Activated CD4-positive, alpha-beta T cell treated with anti-CD3 and anti-CD28 coated beads, Interleukin-2, amount 50 U/mL, for 24 hours (primary cell): ENCODE measurements around the gene PRIM2.
"Not testable (repeated sequence)": the region's sequence is repeated elsewhere in the genome, so short reads cannot be mapped to it uniquely, and the experiment has no call there.

Experiments used
- DNase-seq, 2 donors: peaks; one replicate each; pipeline ENCODE4 v3.0.0-alpha.2; 2020; ENCODE audit warnings: low read depth in 1 of 2, low spot score in 1 of 2

PRIM2 gene

DNA sequence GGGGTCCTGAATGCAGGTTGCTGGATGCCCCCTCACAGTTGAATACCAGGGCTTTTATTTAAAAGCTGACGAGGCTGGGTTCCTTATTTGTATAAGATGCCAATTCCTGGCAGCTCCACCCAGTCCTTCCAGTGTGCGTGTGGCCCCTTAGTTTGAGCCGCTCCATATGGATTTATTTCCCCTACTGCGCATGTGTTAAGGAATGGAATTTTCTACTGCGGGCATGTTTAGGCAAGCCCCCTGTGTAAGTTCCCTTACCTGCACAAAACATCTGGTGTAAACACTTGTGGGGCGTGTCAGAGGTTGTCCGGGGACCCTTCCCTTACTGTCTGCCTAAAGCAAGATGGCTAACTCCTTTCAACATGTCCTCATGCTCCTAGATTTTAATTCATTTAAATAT, 174.4 kb downstream of the PRIM2 start:
- not testable (repeated sequence) for DNase-seq

DNA sequence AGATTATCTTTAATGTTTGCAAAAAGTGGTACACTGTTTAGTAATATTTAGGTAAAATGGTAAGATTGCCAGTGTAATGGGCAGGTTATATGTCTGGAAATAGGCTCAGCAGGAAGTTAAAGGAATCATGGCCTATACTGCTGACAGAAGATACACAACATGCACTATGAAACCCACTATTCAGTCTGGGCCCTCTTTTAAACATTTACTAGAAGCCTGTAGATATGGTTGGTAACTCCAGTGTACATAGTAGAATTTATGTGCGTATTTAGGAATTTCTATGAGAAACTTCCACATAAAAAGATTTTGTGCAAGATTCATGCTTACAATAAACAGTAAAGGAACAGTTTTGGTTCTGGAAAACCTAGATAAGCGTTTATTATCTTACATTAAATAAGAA, 178.8 kb downstream of the PRIM2 start:
- not testable (repeated sequence) for DNase-seq

DNA sequence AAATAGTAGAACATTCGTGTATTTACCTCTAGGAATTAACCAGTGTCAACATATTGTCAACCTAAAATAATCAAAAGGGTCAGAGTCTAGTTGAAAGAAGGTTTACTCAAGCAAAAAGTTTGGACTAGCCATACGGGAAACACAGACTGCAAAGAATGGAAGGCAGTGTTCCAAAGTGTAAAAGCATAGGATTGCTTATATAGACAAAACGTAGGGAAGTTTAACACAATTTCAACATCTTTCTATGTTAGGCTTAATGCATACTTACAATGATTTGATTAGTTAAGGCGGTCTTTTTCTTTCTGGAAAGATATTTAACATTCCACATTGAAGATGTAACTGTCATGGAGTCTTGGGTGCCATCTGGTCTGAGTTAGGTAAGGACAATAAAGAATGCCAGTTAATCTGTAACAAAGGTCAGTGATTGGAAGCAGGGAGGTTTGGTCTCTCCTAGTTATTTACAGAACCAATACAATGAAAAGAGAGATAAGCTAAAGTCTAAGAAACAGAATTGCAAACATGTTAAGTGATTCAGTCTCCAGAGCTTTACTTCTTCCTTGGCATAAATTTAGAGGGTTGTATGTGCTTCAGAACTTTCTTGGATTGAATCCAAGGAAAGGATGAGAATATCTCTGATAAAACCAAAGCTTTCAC, 183.1 kb downstream of the PRIM2 start:
- not testable (repeated sequence) for DNase-seq

DNA sequence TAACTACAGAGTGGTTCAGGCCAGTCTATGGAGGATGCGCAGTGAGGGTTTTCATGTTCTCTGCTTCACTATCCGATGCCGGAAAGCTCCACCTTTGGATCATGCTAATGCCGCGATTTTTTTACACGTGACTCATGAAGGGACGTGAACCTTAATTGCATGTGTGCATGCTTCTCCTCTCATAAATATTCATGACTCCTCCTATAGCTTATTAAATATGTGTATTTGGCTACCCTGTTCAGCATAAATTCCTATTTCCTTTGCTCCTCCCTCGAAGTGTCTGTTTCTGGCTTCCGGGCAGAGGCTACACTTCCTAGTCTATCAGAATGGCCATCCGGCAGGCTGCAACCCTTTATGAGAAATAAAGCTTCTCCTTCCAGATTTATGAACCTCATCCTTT, 185.0 kb downstream of the PRIM2 start:
- DNase-seq: not testable (repeated sequence)

DNA sequence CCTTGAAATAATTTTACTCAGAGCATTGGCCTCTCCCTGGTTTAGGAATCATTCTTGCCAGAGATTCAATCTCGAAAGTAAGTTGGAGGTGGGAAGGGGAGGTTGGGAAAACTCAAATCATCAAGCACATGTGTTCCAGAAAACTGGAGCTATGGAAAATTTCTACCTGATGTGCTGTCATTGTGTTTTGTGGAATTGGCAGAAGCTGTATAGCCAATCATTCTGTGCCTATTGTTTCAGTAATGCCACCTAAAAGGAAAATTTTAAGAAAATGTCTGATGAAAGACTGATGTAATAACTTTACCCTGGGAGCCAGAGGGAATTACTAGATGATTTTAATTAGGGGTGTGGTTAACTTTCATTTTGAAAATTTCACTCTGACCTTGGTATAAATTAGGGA, 187.8 kb downstream of the PRIM2 start:
- not testable (repeated sequence) for DNase-seq

DNA sequence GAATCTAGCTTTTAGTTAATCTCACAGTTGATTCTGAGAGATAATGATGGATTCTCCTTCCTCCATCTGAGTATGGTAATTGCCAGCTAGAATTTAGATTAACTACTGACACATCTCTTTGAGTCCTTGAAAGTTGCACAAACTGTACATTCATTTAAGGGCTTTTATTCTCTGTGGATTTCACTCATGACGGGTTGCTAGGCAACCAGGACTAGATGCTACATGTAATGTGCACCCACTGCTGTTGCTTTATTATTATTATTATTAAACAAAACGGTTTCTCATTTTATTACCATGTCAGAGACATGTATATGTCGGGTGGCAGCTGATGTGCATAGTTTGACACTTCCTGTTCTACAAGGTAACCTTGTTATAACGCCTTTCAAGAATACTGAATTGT, 193.0 kb downstream of the PRIM2 start:
- DNase-seq: not testable (repeated sequence)

DNA sequence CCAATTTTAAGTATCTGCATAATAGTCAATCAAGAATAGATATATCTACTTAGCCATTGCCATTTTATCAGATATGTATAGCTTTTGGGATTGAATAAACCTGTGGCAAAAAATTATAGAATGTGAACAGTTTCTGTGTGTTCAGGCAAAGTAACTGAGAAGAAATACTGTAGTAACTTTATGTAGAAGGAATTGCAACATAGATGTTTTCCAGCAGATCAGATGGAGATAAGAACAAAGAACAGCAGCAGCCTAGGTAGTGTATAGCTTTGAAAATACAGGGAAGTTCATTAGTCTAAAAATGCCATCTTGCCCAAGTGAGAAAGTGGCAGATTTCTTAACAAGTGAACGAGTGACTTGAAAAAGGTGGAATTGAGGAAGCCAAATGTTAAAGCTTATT, 197.7 kb downstream of the PRIM2 start:
- not testable (repeated sequence) for DNase-seq

DNA sequence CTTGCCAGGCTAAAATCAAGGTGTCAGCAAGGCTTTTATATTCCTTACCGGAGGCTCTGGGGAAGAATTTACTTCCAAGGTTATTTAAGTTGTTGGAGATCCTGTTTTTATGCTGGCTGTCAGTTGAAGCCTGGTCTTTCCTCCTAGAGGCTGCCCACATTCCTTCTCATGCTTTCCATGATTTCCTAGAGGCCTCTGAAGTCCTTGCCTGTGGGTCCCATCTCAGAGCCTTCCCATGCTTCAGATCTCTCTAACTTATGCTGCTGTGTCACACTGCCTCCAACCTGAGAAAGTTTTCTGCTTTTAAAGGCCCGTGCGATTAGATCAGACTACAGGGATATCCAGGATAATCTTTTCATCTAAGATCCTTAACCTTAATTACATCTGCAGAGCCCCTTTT, 198.4 kb downstream of the PRIM2 start:
- DNase-seq: not testable (repeated sequence)

DNA sequence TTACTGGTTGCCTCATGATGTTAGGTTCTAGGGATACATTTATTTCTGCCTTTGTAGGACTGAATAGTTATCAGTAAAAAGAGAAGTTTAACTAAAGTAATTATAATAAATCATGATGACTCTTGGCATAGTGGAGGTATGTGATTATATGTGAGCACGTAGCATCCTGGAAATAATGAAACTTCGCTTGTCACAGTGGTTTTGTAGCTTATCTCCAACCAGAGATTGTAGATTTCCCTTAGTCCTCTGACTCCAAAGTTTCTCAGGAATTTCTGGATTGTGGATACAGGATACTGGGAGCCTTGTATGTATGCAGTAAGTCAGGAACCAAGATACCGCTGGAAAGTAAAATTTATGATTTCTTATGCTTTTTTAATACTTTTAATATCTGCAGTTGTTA, 199.3 kb downstream of the PRIM2 start:
- not testable (repeated sequence) for DNase-seq

DNA sequence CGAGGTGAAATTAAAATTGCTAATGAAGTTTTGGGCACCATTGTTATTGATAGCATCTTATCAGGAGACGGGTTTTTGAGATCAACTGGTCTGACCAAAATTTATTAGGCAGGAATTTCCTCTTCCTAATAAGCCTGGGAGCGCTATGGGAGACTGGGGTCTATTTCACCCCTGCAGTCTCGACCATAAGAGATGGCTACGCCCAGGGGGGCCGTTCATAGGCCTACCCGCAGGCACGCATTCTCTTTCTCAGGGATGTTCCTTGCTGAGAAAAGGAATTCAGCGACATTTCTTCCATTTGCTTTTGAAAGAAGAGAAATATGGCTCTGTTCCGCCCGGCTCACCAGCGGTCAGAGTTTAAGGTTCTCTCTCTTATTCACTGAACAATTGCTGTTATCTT, 201.8 kb downstream of the PRIM2 start:
- not testable (repeated sequence) for DNase-seq

DNA sequence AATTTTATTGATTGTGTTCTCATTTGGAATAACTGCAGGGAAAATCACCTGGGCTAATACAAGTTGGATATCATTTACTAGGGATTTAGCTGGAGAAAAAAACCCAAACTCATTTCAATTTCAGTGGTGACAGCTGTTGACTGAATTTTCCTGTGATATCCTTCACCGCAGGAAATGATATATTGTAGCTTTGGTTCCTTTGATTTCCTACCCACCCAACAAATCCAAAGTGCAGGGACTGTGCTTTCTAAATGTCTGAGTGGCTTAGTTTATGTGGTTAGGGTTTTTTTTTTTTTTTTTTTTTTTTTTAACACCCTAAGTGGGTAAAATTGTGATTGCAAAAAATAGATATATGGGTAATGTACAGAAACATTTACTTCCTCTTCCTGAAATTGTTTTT, 203.7 kb downstream of the PRIM2 start:
- not testable (repeated sequence) for DNase-seq

DNA sequence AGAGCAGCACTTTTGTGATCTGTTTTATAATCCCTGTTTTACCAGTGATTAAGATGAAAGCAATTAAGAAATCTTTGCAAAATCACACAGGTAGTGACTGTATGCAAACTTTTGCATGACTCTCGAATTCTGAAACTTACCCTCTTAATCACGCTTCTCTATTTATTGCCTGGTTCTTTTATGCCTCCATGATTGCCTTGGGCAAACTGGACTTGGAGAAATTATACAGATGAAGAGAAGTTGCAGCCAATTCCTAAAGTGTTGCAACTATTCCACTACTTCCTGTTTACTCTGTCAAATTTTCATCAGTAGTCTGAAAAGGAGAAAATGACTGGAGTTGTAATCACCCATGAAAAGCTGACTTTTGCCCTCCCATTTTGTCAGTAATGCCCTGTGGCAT, 205.8 kb downstream of the PRIM2 start:
- not testable (repeated sequence) for DNase-seq

DNA sequence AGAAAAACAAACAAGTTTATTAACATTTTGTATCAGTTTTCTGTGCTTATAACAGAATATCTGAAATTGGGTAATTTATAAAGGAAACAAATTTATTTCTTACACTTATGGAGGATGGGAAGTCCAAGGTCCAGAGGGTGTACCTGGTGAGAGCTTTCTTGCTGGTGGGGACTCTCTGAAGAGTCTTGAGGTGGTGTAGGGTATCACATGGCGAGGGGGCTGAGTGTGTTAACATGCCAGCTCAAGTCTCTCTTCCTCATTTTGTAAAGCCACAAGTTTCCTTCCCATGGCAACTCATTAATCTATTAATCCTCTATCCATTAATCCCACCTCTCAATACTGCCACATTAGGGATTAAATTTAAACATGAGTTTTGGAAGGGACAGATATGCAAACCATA, 212.3 kb downstream of the PRIM2 start:
- not testable (repeated sequence) for DNase-seq

DNA sequence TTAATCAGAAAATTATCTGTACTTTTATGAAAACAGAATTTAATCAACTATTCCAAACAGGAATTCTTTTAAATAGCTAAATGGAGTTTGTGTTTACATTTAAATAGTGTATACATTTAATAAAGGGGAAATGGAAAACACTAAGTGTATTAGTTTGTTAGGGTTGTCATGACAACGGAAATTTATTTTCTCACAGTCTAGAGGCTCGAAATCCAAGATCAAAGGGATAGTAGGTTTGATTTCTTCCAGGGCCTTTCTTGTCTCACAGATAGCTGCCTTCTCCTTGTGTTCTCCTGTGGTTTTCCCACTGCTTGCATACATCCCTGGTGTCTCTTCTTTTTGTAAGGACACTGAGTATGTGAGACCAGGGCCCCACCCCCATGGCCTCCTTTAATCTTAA, 215.2 kb downstream of the PRIM2 start:
- DNase-seq: not testable (repeated sequence)

DNA sequence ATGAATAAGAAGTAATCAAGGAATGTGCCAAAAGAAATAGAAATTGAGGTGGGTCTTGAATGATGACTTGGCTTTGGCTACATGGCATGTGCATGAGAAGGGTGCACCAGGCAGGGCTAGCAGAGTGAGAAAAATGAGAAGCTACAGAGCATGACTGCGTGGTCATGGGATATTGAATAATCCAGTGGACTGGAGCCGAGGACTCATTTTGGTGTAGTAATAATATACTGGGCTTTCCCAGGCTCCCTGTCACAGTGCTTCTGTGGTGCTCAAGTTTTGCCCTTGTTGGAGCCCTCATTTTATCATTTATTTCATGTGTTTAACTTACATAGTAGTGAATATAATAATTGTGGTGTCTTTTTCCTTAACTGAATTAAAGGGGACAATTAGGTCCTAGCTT, 217.7 kb downstream of the PRIM2 start:
- not testable (repeated sequence) for DNase-seq

DNA sequence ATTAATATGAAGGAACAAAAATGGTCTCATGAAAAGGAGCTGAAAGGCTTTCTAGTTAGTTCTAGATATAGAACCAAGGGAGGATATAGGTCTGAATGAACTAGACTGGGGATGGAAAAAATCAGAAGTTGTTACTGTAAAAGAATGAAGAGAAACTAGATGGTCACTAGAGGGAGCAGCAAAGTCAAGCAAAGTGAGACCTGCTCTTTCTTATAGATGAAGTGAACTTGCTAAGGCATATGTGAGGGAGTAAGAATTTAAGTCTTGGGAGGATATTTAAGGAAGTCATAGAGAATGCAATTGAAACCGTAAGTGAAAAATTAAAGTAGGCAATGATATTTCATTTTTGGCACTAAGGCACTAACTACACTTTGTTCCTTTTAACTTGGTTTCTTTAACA, 218.6 kb downstream of the PRIM2 start:
- DNase-seq: not testable (repeated sequence)

DNA sequence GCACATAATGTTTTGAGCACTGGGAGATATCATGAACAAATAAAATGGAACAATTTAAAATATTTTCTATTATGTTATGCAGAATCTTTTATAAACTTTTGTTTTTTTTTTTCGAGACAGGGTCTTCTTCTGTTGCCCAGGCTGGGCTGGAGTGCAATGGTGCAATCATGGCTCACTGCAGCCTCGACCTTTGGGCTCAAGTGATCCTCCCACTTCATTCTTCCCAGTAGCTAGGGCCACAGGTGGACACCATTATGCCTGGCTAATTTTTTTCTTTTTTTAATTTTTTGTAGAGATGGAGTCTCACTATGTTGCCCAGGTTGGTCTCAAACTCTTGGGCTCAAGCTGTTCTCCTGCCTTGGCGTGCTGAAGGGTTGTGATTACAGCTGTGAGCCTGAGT, 220.5 kb downstream of the PRIM2 start:
- not testable (repeated sequence) for DNase-seq

DNA sequence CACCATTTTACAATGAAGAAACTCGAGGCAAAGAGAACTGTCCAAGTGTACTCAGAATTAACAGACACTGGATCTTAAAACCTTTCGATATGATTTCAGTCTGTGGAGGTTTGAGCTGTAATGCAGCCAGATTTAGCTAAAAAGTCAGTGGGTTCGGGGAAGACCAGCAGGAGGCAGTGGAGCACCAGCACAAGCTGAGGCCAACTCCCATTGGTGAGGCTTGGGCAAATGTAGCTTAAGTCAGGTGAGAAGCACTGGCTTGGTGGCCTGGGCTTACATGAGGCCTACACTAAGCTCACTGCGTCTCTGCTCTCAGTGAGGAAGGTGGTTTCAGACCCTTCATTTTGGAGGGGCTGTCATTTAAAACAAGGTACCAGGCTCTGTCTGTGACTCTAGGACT, 234.5 kb downstream of the PRIM2 start:
- DNase-seq: not testable (repeated sequence)

DNA sequence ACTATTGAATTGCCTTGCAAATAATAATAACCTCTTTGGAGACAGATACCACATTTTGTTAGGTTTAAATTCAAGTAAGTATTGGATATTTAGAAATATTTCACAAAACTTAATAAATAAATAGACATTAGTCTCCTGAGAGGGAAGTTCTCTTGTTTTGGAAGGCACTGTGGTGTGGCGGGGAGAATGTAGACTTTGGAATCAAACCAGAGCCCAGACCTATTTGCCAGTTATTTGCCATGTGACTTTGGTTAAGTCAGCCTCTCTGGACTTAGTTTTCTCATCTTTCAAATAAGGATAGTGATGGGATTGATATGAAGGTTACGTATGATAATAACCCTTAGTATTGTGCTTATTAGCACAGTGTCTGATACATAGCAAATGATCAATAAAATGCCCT, 240.4 kb downstream of the PRIM2 start:
- DNase-seq: not testable (repeated sequence)

DNA sequence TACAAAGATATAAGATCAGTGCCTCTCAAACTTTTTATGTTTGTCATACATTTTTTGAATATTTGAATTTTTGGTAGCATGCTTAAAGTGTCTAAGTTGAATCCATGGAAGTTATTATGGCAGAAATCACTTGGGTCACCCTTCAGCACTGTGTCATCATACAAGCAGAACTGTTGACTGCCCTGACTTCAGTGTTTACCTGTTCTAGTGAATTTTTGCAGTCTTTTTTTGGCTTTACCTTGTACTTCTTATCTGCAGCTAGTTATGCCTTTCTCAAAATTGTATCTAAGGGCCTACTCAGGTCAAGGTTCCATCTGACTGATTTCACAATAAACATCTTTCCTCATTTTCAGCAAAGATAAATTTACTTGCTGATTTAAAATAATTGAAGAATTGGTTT, 241.7 kb downstream of the PRIM2 start:
- DNase-seq: not testable (repeated sequence)

DNA sequence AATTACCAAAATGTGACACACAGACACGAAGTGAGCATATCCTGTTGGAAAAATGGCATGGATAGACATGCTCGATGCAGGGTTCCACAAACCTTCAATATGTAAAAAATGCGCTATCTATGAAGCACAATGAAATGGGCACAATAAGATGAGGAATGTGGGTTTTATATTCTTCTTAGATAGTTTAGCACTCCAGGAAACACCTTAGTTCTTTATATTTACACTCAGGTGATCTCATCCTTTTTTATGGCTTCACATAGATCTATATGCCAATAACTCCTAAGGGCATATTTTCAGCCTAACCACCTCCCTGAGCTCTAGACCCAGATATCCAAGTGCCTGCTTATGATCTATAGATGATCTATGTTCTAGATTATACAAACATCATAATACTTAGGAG, 244.8 kb downstream of the PRIM2 start:
- DNase-seq: not testable (repeated sequence)

DNA sequence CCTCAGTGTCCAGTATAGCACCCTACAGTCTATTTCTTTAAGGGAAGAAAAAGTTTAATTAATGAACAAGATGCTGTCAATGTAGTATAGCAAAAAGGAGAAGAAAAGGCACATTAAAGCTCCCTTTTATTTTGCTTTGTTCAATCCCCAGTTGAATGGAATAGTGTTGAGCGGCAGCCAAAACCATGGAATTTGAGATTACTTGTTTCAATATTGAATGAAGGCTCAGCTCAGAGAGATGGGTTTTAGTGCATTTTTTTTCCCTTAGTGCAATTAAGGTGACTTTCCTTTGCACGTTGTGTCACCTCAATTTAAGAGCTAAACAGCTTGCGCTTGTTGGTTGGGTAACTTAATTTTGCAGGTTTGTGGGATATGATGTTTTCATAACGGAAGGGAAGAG, 254.7 kb downstream of the PRIM2 start:
- DNase-seq: not testable (repeated sequence)

DNA sequence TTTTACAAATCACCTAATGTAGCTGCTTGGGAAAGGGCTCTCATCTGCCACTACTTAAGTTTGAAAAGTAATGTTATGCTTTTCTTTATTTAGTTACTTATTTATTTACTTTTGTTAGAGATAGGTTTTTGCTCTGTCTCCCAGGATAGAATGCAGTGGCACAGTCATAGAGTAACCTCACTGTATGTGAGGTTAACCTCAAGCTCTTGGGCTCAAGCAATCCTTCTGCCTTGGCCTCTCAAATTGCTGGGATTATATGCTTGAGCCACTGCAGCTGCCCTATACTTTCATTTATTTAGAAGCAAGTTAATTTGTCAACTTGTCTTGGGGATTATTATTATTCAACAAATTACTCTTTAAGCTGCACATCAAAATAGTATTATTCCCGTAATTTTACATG, 255.4 kb downstream of the PRIM2 start:
- DNase-seq: not testable (repeated sequence)
